NCI-H2107 treated with DMSO at 0.1 percent for 48 hours (cell line): ENCODE data around the gene NAP1L4.

Source experiments
- DNase-seq: peaks from one replicate; lab custom pipeline; 2025; ENCODE audit not compliant: unreplicated experiment; lab: John Stamatoyannopoulos, UW

The NAP1L4 gene

GRCh38 chr11:3010521-3011275, 18.6 kb upstream of the NAP1L4 start:
- DNase-seq, result no peak

- no peak for DNase-seq
Measured at GRCh38 chr11:3010004-3010403, 17.9 kb upstream of the NAP1L4 start.

- no peak for DNase-seq
Measured at GRCh38 chr11:3009481-3009880, 17.4 kb upstream of the NAP1L4 start.

- no peak for DNase-seq
Measured at GRCh38 chr11:3008746-3009336, 16.7 kb upstream of the NAP1L4 start.

- DNase-seq, result no peak
Measured at GRCh38 chr11:3007404-3008010, 15.4 kb upstream of the NAP1L4 start.

- no peak for DNase-seq
Measured at GRCh38 chr11:3006505-3007260, 14.6 kb upstream of the NAP1L4 start.

GRCh38 chr11:3004481-3004880, 12.4 kb upstream of the NAP1L4 start:
- no peak for DNase-seq

GRCh38 chr11:3003396-3004231, 11.5 kb upstream of the NAP1L4 start:
- no peak for DNase-seq

GRCh38 chr11:3002871-3003270, 10.7 kb upstream of the NAP1L4 start:
- DNase-seq, result no peak

GRCh38 chr11:3002351-3002861, 10.3 kb upstream of the NAP1L4 start:
- no peak for DNase-seq

- DNase-seq, result no peak
Measured at GRCh38 chr11:3001496-3001895, 9.4 kb upstream of the NAP1L4 start.

GRCh38 chr11:3000032-3000961, 8.2 kb upstream of the NAP1L4 start:
- DNase-seq, result no peak

- no peak for DNase-seq
Measured at GRCh38 chr11:2999464-2999998, 7.4 kb upstream of the NAP1L4 start.

GRCh38 chr11:2998073-2998850, 6.1 kb upstream of the NAP1L4 start:
- DNase-seq, result no peak

GRCh38 chr11:2997406-2997805, 5.3 kb upstream of the NAP1L4 start:
- DNase-seq, result no peak

- DNase-seq, result no peak
Measured at GRCh38 chr11:2996976-2997375, 4.8 kb upstream of the NAP1L4 start.

GRCh38 chr11:2995893-2996554, 3.9 kb upstream of the NAP1L4 start:
- DNase-seq, result no peak

GRCh38 chr11:2995031-2995561, 3.0 kb upstream of the NAP1L4 start:
- DNase-seq, result no peak
